ENCODE data around the gene EI24. TPM values are rescaled to one million over a fixed set of nuclear protein-coding genes. Genes with fewer than 3 reads are reported as not detected.

The EI24 gene
- total RNA-seq, 2 donors from 2014 or later = 63.3 to 75.2 TPM

- Histone ChIP-seq H3K27ac (peak within 1 kb of the TSS; percentile 89 to 99 (median 95)), H3K4me1 (peaks cover 48% of the 10 kb centered on the region), H3K9me3 (no peaks in the 10 kb centered on the region), H3K36me3 (replicated peaks in 1 of 2; ENCODE audit: insufficient read depth in 1 of 2, low read depth in 2 of 2) (no peaks in the 10 kb centered on the region), H3K27me3 (no peaks in the 10 kb centered on the region), H3K4me3 (peak within 1 kb of the TSS; percentile 72 to 99)
- DNase-seq = peak; percentile 99 to 100 (median 99)
- intact Hi-C loops (cut with DNase I) = no loop called here
- peak; percentile 97 for ATAC-seq
- 0% methylated on average over 48 to 53 of the region's 55 CpGs for WGBS, 2 donors
- TF ChIP-seq POLR2A (IDR thresholded peaks at IDR 0.05) = peak; percentile 83 to 96 (median 92)
- no peak for TF ChIP-seq CTCF (IDR thresholded peaks at IDR 0.05)
Measured at GRCh38 chr11:125592305-125593113, 23.2 kb downstream of the EI24 start, which contains the start of gene STT3A. TSS of gene STT3A (plus strand) at chr11:125592852. CDS start at chr11:125595916, 3,064 bp downstream.

- 0 to 1% methylated on average over 18 of the region's 18 CpGs for WGBS, 2 donors
- DNase-seq = peak in 2 of 4 donors; percentile 19 to 24
- Histone ChIP-seq H3K4me1 (peaks cover 48% of the 10 kb centered on the region), H3K27me3 (no peaks in the 10 kb centered on the region), H3K4me3 (peak overlapping the region; percentile 72 to 99), H3K27ac (peak overlapping the region; percentile 53 to 99 (median 88)), H3K9me3 (no peaks in the 10 kb centered on the region), H3K36me3 (replicated peaks in 1 of 2; ENCODE audit: insufficient read depth in 1 of 2, low read depth in 2 of 2) (peaks cover 0 to 3% of the 10 kb centered on the region in 2 donors)
- TF ChIP-seq POLR2A (IDR thresholded peaks at IDR 0.05) = no peak
- TF ChIP-seq CTCF (IDR thresholded peaks at IDR 0.05) = peak in 1 of 7 experiments; percentile 9
- intact Hi-C loops (cut with DNase I) = no loop called here
- ATAC-seq = peak; percentile 1
Measured at GRCh38 chr11:125593114-125593820, 24.0 kb downstream of the EI24 start.

GRCh38 chr11:125594958-125595357 is 25.7 kb downstream of the EI24 start:
- Histone ChIP-seq H3K4me1 (peaks cover 48% of the 10 kb centered on the region), H3K4me3 (no peak overlapping the region), H3K9me3 (no peaks in the 10 kb centered on the region), H3K27me3 (no peaks in the 10 kb centered on the region), H3K27ac (no peak overlapping the region), H3K36me3 (replicated peaks in 1 of 2; ENCODE audit: insufficient read depth in 1 of 2, low read depth in 2 of 2) (peaks cover 0 to 10% of the 10 kb centered on the region in 2 donors)
- intact Hi-C loops (cut with DNase I) = no loop called here
- no peak for DNase-seq
- no peak for ATAC-seq
- 36 to 73% methylated on average over 3 of the region's 3 CpGs for WGBS, 2 donors
- no peak for TF ChIP-seq POLR2A (IDR thresholded peaks at IDR 0.05)
- no peak for TF ChIP-seq CTCF (IDR thresholded peaks at IDR 0.05)

GRCh38 chr11:125600663-125601062 is 31.4 kb downstream of the EI24 start:
- TF ChIP-seq CTCF (IDR thresholded peaks at IDR 0.05) = no peak
- TF ChIP-seq POLR2A (IDR thresholded peaks at IDR 0.05) = no peak
- 94 to 100% methylated on average over 2 of the region's 2 CpGs for WGBS, 2 donors
- H3K27me3 ChIP-seq = no peaks in the 10 kb centered on the region
- peaks cover 15% of the 10 kb centered on the region for H3K4me1 ChIP-seq
- peaks cover 20 to 44% of the 10 kb centered on the region in 2 donors for H3K36me3 ChIP-seq (replicated peaks in 1 of 2; ENCODE audit: insufficient read depth in 1 of 2, low read depth in 2 of 2)
- no peak overlapping the region for H3K4me3 ChIP-seq
- ATAC-seq = no peak
- no peak for DNase-seq
- no peaks in the 10 kb centered on the region for H3K9me3 ChIP-seq
- H3K27ac ChIP-seq = no peak overlapping the region
- intact Hi-C loops (cut with DNase I) = no loop called here

Measured in body of pancreas (tissue), 4 donors.